Measurements from ENCODE around the gene PPFIBP1. TPM values are rescaled to one million over a fixed set of nuclear protein-coding genes. Genes with fewer than 3 reads are reported as not detected.

The PPFIBP1 gene
- polyA plus RNA-seq, 3 donors from 2014 or later = 0.39 to 0.62 TPM; not detected in 1

DNA sequence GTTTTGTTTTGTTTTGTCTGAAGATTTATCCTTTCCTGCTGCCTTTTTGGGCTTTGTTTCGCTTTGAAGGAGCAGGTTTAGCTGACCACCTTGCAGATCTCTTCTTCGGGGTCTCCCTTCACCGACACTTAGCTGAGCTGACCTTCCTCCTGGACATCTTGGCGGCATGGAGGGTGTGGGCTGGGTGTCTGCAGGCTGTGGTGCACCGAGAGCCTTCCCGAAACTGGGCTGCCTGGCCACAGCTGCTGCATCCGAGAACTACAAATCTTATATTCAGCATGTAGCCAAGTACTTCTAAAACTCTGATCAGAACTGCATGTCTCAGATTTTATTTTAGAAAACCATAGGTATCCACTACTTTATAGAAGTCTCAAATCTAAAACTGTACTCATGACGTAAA lies 84.9 kb downstream of the PPFIBP1 start:
- no peak overlapping the region for H3K27ac Mint-ChIP-seq
- H3K9me3 Mint-ChIP-seq = no peaks in the 10 kb centered on the region
- H3K4me3 Mint-ChIP-seq = no peak overlapping the region
- peaks cover 2 to 3% (median 2%) of the 10 kb centered on the region in 3 donors for H3K27me3 Mint-ChIP-seq (ENCODE audit: low read depth in 3 of 3)
- no peak for DNase-seq
- H3K4me1 Mint-ChIP-seq = no peaks in the 10 kb centered on the region
- H3K36me3 Mint-ChIP-seq = no peaks in the 10 kb centered on the region

DNA sequence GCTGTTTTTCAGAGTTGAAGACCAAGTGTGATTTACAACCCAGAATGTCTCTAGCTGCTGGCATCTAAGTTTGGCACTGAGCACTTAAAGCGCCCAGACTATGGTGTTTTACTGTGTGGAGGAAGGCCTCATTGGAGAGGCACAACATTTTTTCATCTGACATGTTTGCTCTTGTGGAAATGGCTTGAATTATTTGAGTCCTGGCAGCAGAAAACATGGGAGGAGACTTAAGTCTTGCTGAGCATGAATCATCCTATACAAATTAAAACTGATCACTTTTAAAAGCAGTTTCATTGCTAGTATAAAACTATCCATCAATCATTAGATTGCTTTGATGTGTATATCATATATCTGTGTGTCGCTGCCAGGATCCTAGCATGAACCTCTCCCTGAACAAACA lies 86.4 kb downstream of the PPFIBP1 start:
- H3K36me3 Mint-ChIP-seq = no peaks in the 10 kb centered on the region
- no peaks in the 10 kb centered on the region for H3K9me3 Mint-ChIP-seq
- no peak overlapping the region for H3K27ac Mint-ChIP-seq
- H3K4me3 Mint-ChIP-seq = no peak overlapping the region
- no peak for DNase-seq
- no peaks in the 10 kb centered on the region for H3K4me1 Mint-ChIP-seq
- H3K27me3 Mint-ChIP-seq (ENCODE audit: low read depth in 3 of 3) = peaks cover 0 to 1% (median 0%) of the 10 kb centered on the region in 3 donors

DNA sequence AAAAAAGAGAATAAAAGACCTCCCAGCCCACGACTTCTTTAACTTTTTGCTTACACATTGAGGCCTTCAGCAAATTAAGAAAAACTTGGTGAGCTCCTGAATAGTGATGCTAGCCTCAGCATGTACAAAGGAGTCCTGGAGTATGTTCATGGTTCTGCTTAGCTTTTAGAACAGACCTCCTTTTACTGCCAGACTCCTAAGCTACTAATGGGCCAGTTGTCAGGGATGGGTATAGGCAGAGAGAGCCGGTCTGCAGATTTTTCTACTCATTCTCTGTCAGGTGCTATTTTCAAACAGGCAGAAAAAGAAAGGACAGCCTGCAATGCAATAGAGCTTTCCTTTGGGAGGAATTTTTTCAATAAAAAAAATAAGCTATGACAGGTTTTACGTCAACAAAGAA lies 90.4 kb downstream of the PPFIBP1 start:
- Mint-ChIP-seq H3K4me1 (no peaks in the 10 kb centered on the region), H3K27me3 (ENCODE audit: low read depth in 3 of 3) (peaks cover 0 to 1% (median 0%) of the 10 kb centered on the region in 3 donors), H3K27ac (no peak overlapping the region), H3K4me3 (no peak overlapping the region), H3K36me3 (no peaks in the 10 kb centered on the region), H3K9me3 (no peaks in the 10 kb centered on the region)
- DNase-seq = no peak

DNA sequence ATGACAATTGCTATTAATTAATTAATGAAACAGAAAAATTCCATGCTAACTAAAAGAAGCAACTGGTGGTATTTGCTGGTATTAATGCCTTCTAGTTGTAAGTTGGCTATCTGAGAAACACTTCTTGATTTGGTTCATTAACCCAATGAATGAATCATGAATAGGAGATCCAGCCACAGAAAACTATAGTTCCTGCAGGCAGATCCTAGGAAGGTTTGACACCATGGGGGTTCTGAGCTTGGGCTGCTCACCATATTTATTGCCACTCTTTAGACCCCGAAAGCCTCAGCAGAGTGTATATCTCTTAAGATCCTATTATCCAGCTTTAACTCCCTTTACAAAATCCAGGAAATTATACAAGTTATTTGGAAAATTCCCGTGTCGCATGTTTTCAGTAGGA lies 90.9 kb downstream of the PPFIBP1 start:
- Mint-ChIP-seq H3K27me3 (ENCODE audit: low read depth in 3 of 3) (peaks cover 0 to 1% (median 0%) of the 10 kb centered on the region in 3 donors), H3K27ac (no peak overlapping the region), H3K36me3 (no peaks in the 10 kb centered on the region), H3K4me3 (no peak overlapping the region), H3K9me3 (no peaks in the 10 kb centered on the region), H3K4me1 (no peaks in the 10 kb centered on the region)
- no peak for DNase-seq

- no peaks in the 10 kb centered on the region for H3K36me3 Mint-ChIP-seq
- peaks cover 0 to 1% (median 0%) of the 10 kb centered on the region in 3 donors for H3K27me3 Mint-ChIP-seq (ENCODE audit: low read depth in 3 of 3)
- no peaks in the 10 kb centered on the region for H3K4me1 Mint-ChIP-seq
- no peaks in the 10 kb centered on the region for H3K9me3 Mint-ChIP-seq
- no peak overlapping the region for H3K4me3 Mint-ChIP-seq
- no peak for DNase-seq
- H3K27ac Mint-ChIP-seq = no peak overlapping the region
Observed at GRCh38 chr12:27615331-27615891, 91.4 kb downstream of the PPFIBP1 start.

DNA sequence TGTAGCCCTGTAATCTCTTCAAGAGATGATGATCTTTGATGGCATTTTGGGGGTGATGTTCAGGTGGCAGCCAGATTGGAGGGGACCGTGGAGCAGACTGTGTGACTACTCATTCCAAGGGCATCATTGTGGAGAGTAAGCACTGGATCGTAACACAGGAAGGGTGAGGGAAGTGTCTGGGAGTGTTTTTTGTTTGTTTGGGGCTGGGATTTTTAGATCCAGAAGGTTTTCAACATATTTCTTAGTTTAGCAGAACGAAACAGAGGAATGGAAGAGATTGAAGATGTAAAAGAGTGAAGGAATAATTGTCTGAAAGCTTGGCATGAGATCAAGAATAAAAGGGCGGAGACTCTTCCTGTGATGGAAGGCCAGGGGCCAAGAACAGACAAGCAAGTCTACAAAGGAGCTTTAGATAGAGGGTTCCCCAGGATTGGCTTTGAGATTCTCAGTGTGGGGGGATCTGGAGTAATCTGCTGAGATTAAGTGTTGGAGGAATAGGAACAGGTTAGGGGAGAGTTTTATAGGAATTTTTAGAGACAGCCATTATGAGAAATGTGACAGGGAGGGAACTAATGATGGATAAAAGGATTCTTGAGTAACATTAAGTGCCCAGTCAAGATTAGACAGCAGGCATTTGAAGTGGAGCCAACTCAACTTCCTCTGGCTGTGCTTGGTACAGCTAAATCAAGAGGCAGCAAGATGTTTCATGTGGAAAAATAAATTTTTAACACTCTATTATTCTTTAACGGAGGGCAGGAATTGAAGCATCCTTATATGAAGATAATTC lies 92.5 kb downstream of the PPFIBP1 start:
- Mint-ChIP-seq H3K36me3 (no peaks in the 10 kb centered on the region), H3K4me3 (no peak overlapping the region), H3K9me3 (no peaks in the 10 kb centered on the region), H3K4me1 (no peaks in the 10 kb centered on the region), H3K27me3 (ENCODE audit: low read depth in 3 of 3) (peaks cover 0 to 1% (median 0%) of the 10 kb centered on the region in 3 donors), H3K27ac (no peak overlapping the region)
- no peak for DNase-seq

DNA sequence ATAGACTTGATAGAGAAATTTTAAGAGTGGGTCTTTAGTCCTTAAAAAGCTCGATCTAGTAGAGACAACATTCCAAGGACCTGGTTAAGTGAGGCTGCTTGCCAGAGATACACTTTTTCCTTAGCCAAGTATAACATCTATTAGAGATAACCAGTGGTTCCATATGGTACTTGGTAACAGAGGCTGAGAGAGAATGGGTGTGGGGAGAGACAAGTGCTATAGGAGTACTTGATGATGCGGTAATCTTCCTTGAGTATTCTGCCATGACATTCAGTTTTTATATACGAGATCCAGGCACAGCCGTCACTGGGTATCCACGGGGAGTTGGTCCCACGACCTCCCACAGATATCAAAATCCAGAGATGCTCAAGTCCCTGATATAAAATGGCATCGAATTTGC lies 94.8 kb downstream of the PPFIBP1 start:
- no peak overlapping the region for H3K4me3 Mint-ChIP-seq
- H3K27me3 Mint-ChIP-seq (ENCODE audit: low read depth in 3 of 3) = peaks cover 0 to 1% (median 1%) of the 10 kb centered on the region in 3 donors
- no peaks in the 10 kb centered on the region for H3K4me1 Mint-ChIP-seq
- no peaks in the 10 kb centered on the region for H3K9me3 Mint-ChIP-seq
- no peaks in the 10 kb centered on the region for H3K36me3 Mint-ChIP-seq
- no peak for DNase-seq
- H3K27ac Mint-ChIP-seq = no peak overlapping the region

GRCh38 chr12:27619308-27619707 lies 95.3 kb downstream of the PPFIBP1 start:
- DNase-seq = no peak
- H3K27ac Mint-ChIP-seq = no peak overlapping the region
- H3K36me3 Mint-ChIP-seq = no peaks in the 10 kb centered on the region
- no peaks in the 10 kb centered on the region for H3K4me1 Mint-ChIP-seq
- H3K4me3 Mint-ChIP-seq = no peak overlapping the region
- H3K9me3 Mint-ChIP-seq = no peaks in the 10 kb centered on the region
- H3K27me3 Mint-ChIP-seq (ENCODE audit: low read depth in 3 of 3) = peaks cover 0 to 5% (median 0%) of the 10 kb centered on the region in 3 donors

- no peak overlapping the region for H3K27ac Mint-ChIP-seq
Observed at GRCh38 chr12:27620121-27620520, 96.1 kb downstream of the PPFIBP1 start.

DNA sequence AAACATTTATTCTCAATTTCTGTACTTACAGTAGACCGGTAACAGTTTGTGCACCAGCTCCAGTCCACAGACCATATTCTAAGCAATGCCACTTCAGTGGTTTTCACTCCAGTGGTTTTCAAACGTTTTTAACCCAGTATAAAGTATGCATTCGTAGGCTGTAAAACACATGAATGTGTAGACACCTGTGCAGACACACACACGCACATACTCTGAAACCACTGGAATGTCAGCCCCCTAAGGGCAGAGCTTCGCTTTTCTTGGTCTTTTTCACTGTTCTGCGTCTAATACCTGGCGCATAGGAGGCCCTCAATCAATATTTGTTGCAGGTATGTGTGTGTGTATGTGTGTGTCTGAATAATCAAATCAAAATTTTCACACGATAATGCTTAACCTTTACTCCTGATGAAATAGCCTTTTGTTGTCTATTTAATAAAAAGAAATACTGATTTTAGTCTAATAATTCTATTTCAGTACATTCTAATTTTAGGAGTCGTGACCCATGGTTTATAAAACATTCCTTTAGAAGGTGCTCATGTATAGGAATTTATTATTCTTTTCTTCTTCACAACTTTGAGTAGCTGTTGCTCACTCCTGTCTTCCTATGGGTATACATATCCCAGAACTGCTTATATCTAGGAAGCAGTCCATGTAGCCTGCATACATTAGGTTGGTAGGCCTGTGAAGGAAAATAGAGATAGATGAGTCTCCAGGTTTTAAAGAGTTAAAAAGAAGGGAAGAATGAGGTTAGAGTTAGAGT lies 98.6 kb downstream of the PPFIBP1 start:
- Mint-ChIP-seq H3K27me3 (ENCODE audit: low read depth in 3 of 3) (peaks cover 0 to 5% (median 0%) of the 10 kb centered on the region in 3 donors), H3K36me3 (no peaks in the 10 kb centered on the region), H3K27ac (no peak overlapping the region), H3K4me3 (no peak overlapping the region), H3K4me1 (no peaks in the 10 kb centered on the region), H3K9me3 (no peaks in the 10 kb centered on the region)
- no peak for DNase-seq

More at GRCh38 chr12:27620121-27620520, 96.1 kb downstream of the PPFIBP1 start:
- no peaks in the 10 kb centered on the region for H3K36me3 Mint-ChIP-seq
- no peaks in the 10 kb centered on the region for H3K4me1 Mint-ChIP-seq
- no peak overlapping the region for H3K4me3 Mint-ChIP-seq
- H3K9me3 Mint-ChIP-seq = no peaks in the 10 kb centered on the region
- peaks cover 0 to 5% (median 0%) of the 10 kb centered on the region in 3 donors for H3K27me3 Mint-ChIP-seq (ENCODE audit: low read depth in 3 of 3)
- DNase-seq = no peak

- no peak overlapping the region for H3K27ac Mint-ChIP-seq
- no peaks in the 10 kb centered on the region for H3K36me3 Mint-ChIP-seq
- H3K4me1 Mint-ChIP-seq = no peaks in the 10 kb centered on the region
Observed at GRCh38 chr12:27623645-27624044, 99.6 kb downstream of the PPFIBP1 start.

DNA sequence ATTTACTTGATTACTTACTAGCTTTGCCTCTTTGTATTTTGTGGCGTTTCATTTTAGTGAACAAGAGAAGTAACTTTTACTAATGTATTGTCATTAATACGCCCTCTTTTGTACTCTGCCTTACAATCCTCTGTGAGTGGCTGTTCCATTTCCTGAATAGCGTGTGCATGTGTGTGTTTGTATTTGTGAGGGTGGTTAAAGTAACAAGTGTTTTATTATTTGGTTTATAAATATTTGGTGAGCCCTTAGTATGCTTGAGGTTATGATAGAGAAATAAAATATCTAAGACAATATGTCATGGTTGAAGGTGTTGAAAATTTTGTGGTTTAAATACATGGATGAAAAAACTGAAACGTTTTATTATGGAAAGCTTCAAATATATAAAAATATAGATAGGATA lies 100.6 kb downstream of the PPFIBP1 start:
- no peak overlapping the region for H3K4me3 Mint-ChIP-seq
- peaks cover 0 to 5% (median 0%) of the 10 kb centered on the region in 3 donors for H3K27me3 Mint-ChIP-seq (ENCODE audit: low read depth in 3 of 3)
- DNase-seq = no peak
- no peak overlapping the region for H3K27ac Mint-ChIP-seq
- no peaks in the 10 kb centered on the region for H3K4me1 Mint-ChIP-seq
- H3K36me3 Mint-ChIP-seq = no peaks in the 10 kb centered on the region
- no peaks in the 10 kb centered on the region for H3K9me3 Mint-ChIP-seq

More at GRCh38 chr12:27623645-27624044, 99.6 kb downstream of the PPFIBP1 start:
- Mint-ChIP-seq H3K4me3 (no peak overlapping the region), H3K9me3 (no peaks in the 10 kb centered on the region), H3K27me3 (ENCODE audit: low read depth in 3 of 3) (peaks cover 0 to 5% (median 0%) of the 10 kb centered on the region in 3 donors)
- no peak for DNase-seq

- Mint-ChIP-seq H3K4me3 (no peak overlapping the region), H3K4me1 (no peaks in the 10 kb centered on the region), H3K27ac (no peak overlapping the region), H3K9me3 (no peaks in the 10 kb centered on the region), H3K27me3 (ENCODE audit: low read depth in 3 of 3) (peaks cover 0 to 5% (median 0%) of the 10 kb centered on the region in 3 donors), H3K36me3 (no peaks in the 10 kb centered on the region)
- DNase-seq = no peak
Observed at GRCh38 chr12:27627123-27627852, 103.3 kb downstream of the PPFIBP1 start.
